ENCODE results near the gene MS4A15. TPM values are rescaled to one million over a fixed set of nuclear protein-coding genes. Genes with fewer than 3 reads are reported as not detected.
"Not testable (repeated sequence)": the region's sequence is repeated elsewhere in the genome, so short reads cannot be mapped to it uniquely, and the experiment has no call there.

The MS4A15 gene, protein sequence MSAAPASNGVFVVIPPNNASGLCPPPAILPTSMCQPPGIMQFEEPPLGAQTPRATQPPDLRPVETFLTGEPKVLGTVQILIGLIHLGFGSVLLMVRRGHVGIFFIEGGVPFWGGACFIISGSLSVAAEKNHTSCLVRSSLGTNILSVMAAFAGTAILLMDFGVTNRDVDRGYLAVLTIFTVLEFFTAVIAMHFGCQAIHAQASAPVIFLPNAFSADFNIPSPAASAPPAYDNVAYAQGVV
- total RNA-seq = not detected

DNA sequence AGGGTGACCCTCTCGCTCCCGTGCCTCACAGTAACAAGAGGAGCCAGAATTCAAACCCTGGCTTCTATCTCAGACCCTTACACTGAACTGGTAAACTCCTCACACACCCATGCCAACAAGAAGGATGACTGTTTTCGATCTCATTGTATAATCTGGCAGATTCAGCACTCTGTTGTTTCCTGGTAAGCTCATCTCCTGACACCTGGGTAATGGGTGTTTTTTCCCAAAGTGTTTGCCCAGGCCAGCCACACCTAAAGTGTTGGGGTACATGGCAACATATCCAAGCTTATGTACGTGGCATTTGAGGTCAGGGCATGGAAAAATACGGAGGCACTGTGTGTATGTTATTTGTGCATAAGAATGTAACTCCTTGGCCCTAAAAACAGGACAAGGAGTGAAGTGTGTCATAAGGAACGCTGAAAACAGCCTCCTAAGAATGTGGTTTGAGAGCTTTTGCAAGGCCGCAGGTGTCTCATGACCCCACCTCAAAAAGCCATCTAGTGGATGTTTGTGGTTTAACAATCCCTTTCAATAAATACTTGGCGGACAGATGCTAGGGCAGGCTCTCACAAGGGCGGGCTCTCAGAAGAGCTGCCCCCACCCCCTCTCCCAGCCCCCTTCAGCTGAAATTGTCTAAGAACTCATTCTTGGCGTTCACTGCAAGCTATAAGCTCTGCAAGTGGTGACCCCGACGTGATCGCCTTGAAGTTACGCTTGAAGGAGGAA lies at the start of gene MS4A15:
TSS of gene MS4A15 (plus strand) at position 561 of the 726 bp plus-strand sequence. CDS start 6,867 bp downstream, outside the sequence.
- H3K4me3 ChIP-seq (ENCODE audit: low read depth, poor library complexity, severe bottlenecking) = no peak within 1 kb of the TSS
- 63 to 64% methylated on average over 14 of the region's 14 CpGs for WGBS, 2 donors
- DNase-seq (ENCODE audit: low spot score in 2 of 2) = peak in 1 of 2 donors; percentile 53
- intact Hi-C loops (cut with DNase I; ENCODE audit: low total_unique reads) = no loop called here
- TF ChIP-seq POLR2A (IDR thresholded peaks at IDR 0.05) = no peak
- TF ChIP-seq, protein P1, sequence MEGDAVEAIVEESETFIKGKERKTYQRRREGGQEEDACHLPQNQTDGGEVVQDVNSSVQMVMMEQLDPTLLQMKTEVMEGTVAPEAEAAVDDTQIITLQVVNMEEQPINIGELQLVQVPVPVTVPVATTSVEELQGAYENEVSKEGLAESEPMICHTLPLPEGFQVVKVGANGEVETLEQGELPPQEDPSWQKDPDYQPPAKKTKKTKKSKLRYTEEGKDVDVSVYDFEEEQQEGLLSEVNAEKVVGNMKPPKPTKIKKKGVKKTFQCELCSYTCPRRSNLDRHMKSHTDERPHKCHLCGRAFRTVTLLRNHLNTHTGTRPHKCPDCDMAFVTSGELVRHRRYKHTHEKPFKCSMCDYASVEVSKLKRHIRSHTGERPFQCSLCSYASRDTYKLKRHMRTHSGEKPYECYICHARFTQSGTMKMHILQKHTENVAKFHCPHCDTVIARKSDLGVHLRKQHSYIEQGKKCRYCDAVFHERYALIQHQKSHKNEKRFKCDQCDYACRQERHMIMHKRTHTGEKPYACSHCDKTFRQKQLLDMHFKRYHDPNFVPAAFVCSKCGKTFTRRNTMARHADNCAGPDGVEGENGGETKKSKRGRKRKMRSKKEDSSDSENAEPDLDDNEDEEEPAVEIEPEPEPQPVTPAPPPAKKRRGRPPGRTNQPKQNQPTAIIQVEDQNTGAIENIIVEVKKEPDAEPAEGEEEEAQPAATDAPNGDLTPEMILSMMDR (IDR thresholded peaks at IDR 0.05) = no peak

DNA sequence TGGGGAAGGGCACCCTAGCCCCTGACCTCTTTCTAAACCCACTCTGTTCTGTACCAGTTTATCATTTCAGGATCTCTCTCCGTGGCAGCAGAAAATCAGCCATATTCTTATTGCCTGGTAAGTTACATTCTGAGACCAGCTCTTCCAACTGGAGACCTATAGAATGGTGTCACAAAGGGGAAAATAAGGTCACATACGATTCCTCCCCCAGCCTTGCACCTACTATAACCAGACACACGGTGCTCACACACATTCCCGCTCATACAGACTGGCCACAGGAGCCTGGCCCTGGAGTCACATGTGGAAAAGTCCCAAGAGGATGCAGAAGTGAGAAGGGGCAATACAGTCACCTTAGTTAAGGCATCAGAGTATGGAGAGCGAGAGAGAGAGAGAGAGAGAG lies 49.7 kb upstream of the MS4A15 start:
- WGBS, 2 donors = 75% methylated on average over 5 of the region's 5 CpGs
- no peak for DNase-seq (ENCODE audit: low spot score in 2 of 2)
- TF ChIP-seq POLR2A (IDR thresholded peaks at IDR 0.05) = no peak
- TF ChIP-seq, protein P1 (IDR thresholded peaks at IDR 0.05) = no peak
- intact Hi-C loops (cut with DNase I; ENCODE audit: low total_unique reads) = no loop called here
- no peak overlapping the region for H3K4me3 ChIP-seq (ENCODE audit: low read depth, poor library complexity, severe bottlenecking)

DNA sequence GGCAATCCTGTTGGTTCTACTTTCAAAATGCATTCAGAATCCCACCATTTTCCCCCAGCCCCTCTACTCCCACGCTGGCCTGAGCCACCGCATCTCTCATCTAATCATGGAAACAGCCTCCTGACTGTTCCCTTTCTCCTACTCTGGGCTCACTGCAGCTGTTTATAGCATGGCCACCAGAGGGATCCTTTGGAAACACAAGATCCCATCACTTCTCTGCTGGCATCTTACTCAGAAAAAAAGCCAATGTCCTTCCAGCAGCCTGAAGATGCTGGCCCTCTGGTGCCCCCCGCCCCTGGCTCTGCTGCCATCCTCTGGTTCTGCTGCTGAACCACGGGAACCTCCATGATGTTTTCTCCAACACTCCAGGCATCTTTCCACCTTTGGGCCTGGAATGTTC lies 46.2 kb upstream of the MS4A15 start:
- H3K4me3 ChIP-seq (ENCODE audit: low read depth, poor library complexity, severe bottlenecking) = no peak overlapping the region
- no peak for TF ChIP-seq POLR2A (IDR thresholded peaks at IDR 0.05)
- TF ChIP-seq, protein P1 (IDR thresholded peaks at IDR 0.05) = no peak
- no peak for DNase-seq (ENCODE audit: low spot score in 2 of 2)
- WGBS, 2 donors = 69 to 77% methylated on average over 4 of the region's 4 CpGs
- intact Hi-C loops (cut with DNase I; ENCODE audit: low total_unique reads) = no loop called here

DNA sequence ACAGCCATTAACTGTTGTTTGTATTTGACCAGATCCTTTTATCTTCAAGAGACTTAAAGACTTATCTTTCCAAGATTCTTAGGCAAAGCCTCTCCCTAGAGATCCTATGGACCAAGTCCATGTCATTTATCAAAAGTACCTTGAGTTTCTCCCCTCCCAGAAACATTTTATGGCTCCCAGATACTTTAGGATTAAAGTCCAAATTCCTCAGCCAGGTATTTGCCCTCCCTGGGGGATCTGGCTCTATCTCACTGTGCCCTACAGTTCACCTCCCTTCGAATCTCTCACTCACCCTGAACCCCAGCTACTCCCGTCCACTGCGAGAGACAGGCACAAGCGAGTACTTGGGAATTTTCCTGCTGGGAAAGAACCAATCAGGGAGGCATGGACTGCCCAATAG lies 45.4 kb upstream of the MS4A15 start:
- intact Hi-C loops (cut with DNase I; ENCODE audit: low total_unique reads) = no loop called here
- no peak overlapping the region for H3K4me3 ChIP-seq (ENCODE audit: low read depth, poor library complexity, severe bottlenecking)
- DNase-seq (ENCODE audit: low spot score in 2 of 2) = peak in 1 of 2 donors; percentile 42
- WGBS, 2 donors = 62 to 83% methylated on average over 4 of the region's 4 CpGs
- no peak for TF ChIP-seq POLR2A (IDR thresholded peaks at IDR 0.05)
- TF ChIP-seq, protein P1 (IDR thresholded peaks at IDR 0.05) = no peak

DNA sequence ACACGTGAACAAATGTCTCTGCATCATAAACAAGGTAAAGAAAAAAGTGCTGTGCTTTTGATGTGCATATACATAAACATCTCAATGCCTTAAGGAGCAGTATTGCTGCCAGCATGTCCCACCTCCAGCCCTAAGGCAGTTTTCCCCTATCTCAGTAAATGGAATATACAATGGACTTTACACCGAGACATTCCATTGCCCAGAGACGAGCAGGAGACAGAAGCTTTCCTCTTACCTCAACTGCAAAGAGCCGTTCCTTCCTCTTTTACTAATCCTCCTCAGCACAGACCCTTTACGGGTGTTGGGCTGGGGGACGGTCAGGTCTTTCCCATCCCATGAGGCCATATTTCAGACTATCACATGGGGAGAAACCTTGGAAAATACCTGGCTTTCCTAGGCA lies 43.2 kb upstream of the MS4A15 start:
- intact Hi-C loops (cut with DNase I; ENCODE audit: low total_unique reads); H3K4me3 ChIP-seq (ENCODE audit: low read depth, poor library complexity, severe bottlenecking); DNase-seq (ENCODE audit: low spot score in 2 of 2): not testable (repeated sequence)
- WGBS, 2 donors = 67 to 69% methylated on average over 6 of the region's 6 CpGs

DNA sequence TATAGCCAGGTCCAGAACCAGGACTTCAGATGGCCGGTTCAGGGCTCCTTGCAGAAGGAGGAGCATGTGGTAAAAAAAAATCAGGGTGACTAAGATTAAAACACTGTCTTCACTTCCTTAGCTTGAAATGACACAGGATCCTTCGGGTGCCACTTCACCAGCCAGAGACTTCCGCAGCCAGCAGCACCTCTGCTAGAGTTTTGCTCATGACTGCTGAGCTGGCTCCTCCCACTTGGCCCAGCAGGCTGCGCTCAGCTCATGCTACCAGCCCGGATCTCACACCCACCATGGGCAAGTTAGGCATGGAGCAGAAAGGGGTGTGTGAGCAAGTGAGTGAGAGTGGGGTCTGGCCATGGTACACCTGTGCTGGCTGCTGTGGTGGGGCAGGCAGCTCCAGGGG lies 38.7 kb upstream of the MS4A15 start:
- WGBS, 2 donors = 88 to 92% methylated on average over 5 of the region's 5 CpGs
- H3K4me3 ChIP-seq (ENCODE audit: low read depth, poor library complexity, severe bottlenecking) = no peak overlapping the region
- intact Hi-C loops (cut with DNase I; ENCODE audit: low total_unique reads) = no loop called here
- DNase-seq (ENCODE audit: low spot score in 2 of 2) = no peak
- TF ChIP-seq POLR2A (IDR thresholded peaks at IDR 0.05) = no peak
- TF ChIP-seq, protein P1 (IDR thresholded peaks at IDR 0.05) = no peak
